ENCODE data around the gene PIANP.
A peak's percentile ranks its signal among the peaks of the same experiment; 100 is the strongest.

The PIANP gene

DNA sequence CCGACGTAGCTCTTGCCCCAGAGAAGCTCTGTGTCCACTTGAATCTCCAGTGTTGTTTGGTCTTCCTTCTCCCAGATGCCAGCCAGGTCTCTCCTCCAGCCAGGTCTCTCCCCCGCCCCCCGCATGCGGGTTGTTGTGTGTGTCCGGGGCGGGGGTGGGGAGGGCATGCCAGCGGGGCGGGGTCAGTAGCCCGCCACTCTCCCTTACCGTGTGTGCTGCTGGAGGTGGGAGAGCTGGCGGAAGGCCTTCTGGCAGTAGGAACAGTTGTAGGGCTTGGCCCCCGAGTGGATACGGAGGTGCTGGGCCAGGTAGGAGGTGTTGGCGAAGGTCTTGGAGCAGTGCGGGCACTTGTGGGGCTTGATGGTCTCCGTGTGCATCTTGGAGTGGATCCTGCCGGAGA, 28.5 kb downstream of the PIANP start:
- H3K36me3 Mint-ChIP-seq (ENCODE audit: low read depth) = peaks cover 98% of the 10 kb centered on the region
- no peak overlapping the region for H3K27ac Mint-ChIP-seq
- no peaks in the 10 kb centered on the region for H3K9me3 Mint-ChIP-seq
- no peaks in the 10 kb centered on the region for H3K27me3 Mint-ChIP-seq
- intact Hi-C loops (cut with micrococcal nuclease) = no loop called here
- H3K4me3 Mint-ChIP-seq = no peak overlapping the region
- H3K4me1 Mint-ChIP-seq (ENCODE audit: low read depth) = no peaks in the 10 kb centered on the region

DNA sequence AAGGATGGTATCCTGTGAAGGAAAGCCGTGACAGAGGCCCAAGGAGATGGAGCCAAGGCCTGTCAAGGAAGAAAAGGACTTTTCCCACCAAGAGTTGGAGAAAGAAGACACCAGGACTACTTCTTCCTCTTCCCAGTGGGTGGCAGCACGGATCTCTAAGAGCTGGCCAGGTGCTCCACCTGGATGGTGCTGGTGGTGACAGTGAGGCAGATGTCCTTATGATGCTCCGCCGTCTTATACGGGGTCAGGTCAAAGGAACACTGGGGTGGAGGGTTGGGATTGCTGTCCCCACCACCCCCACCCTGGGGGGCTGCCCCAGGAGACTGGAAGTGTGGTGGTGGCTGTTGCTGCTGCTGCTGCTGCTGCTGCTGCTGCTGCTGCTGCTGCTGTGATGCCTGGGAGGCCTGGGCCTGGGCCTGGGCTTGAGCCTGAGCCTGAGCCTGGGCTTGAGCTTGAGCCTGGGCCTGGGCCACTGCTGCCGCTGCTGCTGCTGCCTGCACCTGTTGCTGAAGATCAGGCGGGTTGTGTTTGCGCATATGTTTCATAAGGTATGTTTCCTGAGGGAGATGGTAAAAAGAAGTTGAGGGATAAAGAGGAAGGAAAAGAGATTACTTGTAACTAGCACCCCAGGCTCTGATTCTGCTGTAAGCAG, 32.9 kb downstream of the PIANP start:
- H3K27ac Mint-ChIP-seq = peak overlapping the region; percentile 58
- H3K27me3 Mint-ChIP-seq = no peaks in the 10 kb centered on the region
- intact Hi-C loops (cut with micrococcal nuclease) = no loop called here
- H3K36me3 Mint-ChIP-seq (ENCODE audit: low read depth) = peaks cover 76% of the 10 kb centered on the region
- no peaks in the 10 kb centered on the region for H3K9me3 Mint-ChIP-seq
- no peak overlapping the region for H3K4me3 Mint-ChIP-seq
- peaks cover 8% of the 10 kb centered on the region for H3K4me1 Mint-ChIP-seq (ENCODE audit: low read depth)

DNA sequence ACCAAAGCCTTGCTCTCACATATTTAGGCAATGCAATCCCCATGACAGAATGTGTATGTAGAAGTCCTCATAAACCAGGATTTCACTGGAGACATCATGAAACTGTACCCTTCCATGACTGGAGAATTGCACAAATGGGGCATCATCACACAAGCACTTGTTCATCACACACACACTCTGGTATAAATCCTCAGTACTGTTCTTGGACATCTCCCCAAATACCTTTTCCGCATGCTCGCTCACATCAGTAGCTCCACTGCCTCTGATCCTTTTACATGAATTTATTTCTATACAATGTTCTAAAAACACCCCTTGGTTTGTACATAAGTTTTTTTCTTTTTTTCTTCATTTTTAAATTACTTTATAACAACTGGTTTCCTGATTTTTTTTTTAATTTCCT, 34.4 kb downstream of the PIANP start:
- no peaks in the 10 kb centered on the region for H3K27me3 Mint-ChIP-seq
- peaks cover 63% of the 10 kb centered on the region for H3K36me3 Mint-ChIP-seq (ENCODE audit: low read depth)
- H3K9me3 Mint-ChIP-seq = no peaks in the 10 kb centered on the region
- peaks cover 17% of the 10 kb centered on the region for H3K4me1 Mint-ChIP-seq (ENCODE audit: low read depth)
- H3K4me3 Mint-ChIP-seq = no peak overlapping the region
- intact Hi-C loops (cut with micrococcal nuclease) = no loop called here
- no peak overlapping the region for H3K27ac Mint-ChIP-seq

DNA sequence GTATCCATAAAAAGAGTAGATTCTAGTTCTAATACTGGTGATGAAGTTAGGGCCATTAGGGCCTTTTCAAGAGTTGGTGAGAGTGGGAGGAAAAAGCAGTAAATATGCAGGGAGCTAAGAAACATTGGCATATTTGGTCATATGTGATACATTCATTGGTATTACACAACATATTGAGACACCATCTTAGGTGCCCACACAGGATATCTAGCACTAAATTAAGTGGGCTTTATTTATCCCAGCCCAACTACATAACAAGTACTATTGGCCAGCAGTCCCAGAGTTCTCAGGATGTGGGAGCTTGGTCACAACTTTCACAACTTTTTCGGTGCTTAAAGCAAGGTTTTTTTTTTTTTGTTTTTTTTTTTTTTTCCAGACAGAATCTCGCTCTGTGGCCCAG, 35.7 kb downstream of the PIANP start:
- no peak overlapping the region for H3K4me3 Mint-ChIP-seq
- no peaks in the 10 kb centered on the region for H3K9me3 Mint-ChIP-seq
- H3K4me1 Mint-ChIP-seq (ENCODE audit: low read depth) = peaks cover 17% of the 10 kb centered on the region
- intact Hi-C loops (cut with micrococcal nuclease) = loop anchor here (5.0 kb wide), 1 partner anchor 173 kb away; the partner anchor contains the start of genes MRPL51 and NCAPD2
- H3K27ac Mint-ChIP-seq = peak overlapping the region; percentile 88
- H3K36me3 Mint-ChIP-seq (ENCODE audit: low read depth) = peaks cover 53% of the 10 kb centered on the region
- H3K27me3 Mint-ChIP-seq = no peaks in the 10 kb centered on the region

DNA sequence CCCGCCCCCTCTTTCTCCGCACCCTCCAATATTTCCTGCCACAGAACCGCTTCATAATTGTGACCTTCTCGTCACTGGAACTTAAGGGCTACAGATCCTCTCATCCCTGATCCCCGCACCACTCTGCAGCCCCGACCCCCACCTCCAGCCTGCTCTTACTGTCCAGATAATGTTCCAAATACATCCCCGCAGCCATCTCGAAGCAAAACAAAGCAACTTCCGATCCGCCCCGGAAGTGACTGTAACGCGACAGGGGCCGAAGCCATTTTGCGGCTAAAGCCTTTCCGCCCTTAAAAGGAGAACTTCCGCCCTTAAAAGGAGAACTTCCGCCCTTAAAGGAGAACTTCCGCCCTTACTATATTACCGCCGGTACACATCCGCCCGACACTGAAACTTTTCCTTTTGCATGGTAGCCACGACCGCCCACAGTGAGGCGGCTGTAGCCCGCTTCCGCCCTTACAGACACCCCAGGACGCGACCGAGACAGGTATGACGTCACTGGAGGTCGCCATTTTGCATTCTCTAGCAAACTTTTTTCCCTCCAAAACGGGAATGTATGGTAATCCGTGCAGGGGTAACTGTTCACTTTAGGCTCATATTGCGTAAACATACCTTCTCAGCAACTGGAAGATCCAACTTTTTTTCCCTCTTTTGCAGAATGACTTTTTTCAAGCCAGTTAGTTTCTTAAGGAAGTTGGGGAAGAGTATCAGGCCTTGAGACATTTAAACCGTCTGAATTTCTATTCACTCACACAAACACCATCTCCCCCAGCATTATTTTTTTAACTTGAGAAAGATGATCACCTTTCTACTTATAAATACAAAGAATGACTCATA, 37.5 kb downstream of the PIANP start, which contains the start of gene ING4:
Gene ING4 (minus strand): TSS at position 214 of the 837 bp plus-strand sequence. CDS start 18 bp downstream, at position 196.
- H3K4me1 Mint-ChIP-seq (ENCODE audit: low read depth) = peaks cover 25% of the 10 kb centered on the region
- H3K4me3 Mint-ChIP-seq = peak within 1 kb of the TSS; percentile 90
- no peaks in the 10 kb centered on the region for H3K9me3 Mint-ChIP-seq
- no peaks in the 10 kb centered on the region for H3K27me3 Mint-ChIP-seq
- intact Hi-C loops (cut with micrococcal nuclease) = loop anchor here (1.0 to 5.0 kb wide), 4 partner anchors 18 to 189 kb away; partner anchors contain the start of genes MRPL51, NCAPD2, USP5 and ZNF384
- H3K36me3 Mint-ChIP-seq (ENCODE audit: low read depth) = peaks cover 53% of the 10 kb centered on the region
- peak within 1 kb of the TSS; percentile 88 for H3K27ac Mint-ChIP-seq

DNA sequence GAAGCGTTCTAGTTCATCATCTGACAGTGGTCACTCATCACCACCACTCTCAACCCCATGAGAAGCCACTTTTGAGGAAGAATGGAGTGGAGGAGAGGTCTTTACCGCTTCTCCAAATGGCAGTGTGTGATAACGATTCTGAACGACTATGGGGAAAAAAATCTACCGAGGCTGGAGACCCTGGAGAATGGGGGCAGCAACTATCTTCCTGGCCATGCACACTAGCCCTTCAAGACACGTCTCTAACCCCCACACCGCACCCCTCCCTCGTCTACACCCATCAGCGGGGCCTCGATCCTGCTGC, 38.1 kb downstream of the PIANP start:
- peaks cover 53% of the 10 kb centered on the region for H3K36me3 Mint-ChIP-seq (ENCODE audit: low read depth)
- H3K27me3 Mint-ChIP-seq = no peaks in the 10 kb centered on the region
- peaks cover 25% of the 10 kb centered on the region for H3K4me1 Mint-ChIP-seq (ENCODE audit: low read depth)

DNA sequence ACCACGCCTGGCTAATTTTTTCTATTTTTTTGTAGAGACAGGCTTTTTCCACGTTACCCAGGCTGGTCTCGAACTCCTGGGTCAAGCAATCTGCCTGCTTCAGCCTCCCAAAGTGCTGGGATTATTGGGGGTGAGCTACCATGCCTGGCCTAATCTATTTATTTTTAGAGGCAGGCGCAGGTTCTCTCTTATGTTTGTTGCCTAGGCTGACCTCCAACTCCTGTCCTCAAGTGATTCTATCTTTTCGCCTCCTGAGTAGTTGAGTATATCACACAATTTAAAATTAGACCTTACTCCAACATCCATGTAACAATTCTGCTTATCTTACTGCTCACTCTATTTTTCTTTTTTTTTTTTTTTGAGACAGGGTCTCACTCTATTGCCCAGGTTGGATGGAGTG, 46.6 kb downstream of the PIANP start:
- intact Hi-C loops (cut with micrococcal nuclease) = no loop called here
- Mint-ChIP-seq H3K4me1 (ENCODE audit: low read depth) (peaks cover 18% of the 10 kb centered on the region), H3K4me3 (no peak overlapping the region), H3K36me3 (ENCODE audit: low read depth) (peaks cover 94% of the 10 kb centered on the region), H3K27ac (no peak overlapping the region), H3K9me3 (no peaks in the 10 kb centered on the region), H3K27me3 (no peaks in the 10 kb centered on the region)

More for the DNA sequence above, 38.1 kb downstream of the PIANP start:
- Mint-ChIP-seq H3K4me3 (peak overlapping the region; percentile 90), H3K27ac (peak overlapping the region; percentile 88), H3K9me3 (no peaks in the 10 kb centered on the region)
- intact Hi-C loops (cut with micrococcal nuclease) = loop anchor here (2.0 to 5.0 kb wide), 2 partner anchors 18 to 170 kb away; partner anchors contain the start of genes MRPL51 and NCAPD2

DNA sequence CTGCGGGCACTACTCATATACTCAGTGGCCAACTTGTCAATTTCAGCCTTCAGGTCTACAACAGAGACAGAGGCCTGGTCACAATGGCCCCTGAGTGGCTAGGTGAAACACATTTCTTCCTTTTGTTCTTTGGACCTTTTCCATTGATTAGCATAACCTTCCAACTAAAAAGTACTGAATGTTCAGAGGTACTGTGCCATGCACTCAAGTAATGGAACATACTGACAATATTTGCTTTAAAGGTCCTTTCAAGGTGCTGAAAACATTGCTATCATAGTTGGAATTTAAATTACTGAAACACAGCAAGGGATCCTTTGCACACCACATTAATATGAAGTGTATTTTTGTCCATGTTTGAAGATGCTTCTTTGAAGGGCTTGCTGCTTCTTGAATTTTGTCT, 47.3 kb downstream of the PIANP start:
- Mint-ChIP-seq H3K4me3 (no peak overlapping the region), H3K9me3 (no peaks in the 10 kb centered on the region), H3K27me3 (no peaks in the 10 kb centered on the region), H3K36me3 (ENCODE audit: low read depth) (peaks cover 94% of the 10 kb centered on the region), H3K4me1 (ENCODE audit: low read depth) (peaks cover 12% of the 10 kb centered on the region), H3K27ac (no peak overlapping the region)
- intact Hi-C loops (cut with micrococcal nuclease) = no loop called here

DNA sequence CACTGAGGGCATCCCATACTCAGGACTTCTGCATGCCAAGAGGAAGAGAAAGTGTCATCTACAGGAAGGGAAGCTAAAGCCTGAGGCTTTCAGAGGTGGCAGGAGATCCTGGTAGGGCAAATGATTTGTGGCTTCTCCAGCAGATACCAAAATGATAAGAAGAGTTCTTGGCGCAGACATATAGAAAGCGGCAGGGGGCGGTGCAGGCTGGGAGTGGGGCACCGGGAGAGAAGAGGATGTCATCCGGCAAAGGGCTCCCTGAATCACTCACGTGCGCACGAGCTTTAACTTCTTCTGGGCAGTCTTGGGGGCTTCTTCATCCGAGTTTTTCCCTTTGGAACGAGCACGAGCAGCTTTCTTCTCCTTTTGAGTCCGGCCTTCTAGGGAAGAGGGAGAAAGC, 48.2 kb downstream of the PIANP start:
- H3K27ac Mint-ChIP-seq = peak overlapping the region; percentile 54
- intact Hi-C loops (cut with micrococcal nuclease) = no loop called here
- H3K4me3 Mint-ChIP-seq = no peak overlapping the region
- peaks cover 91% of the 10 kb centered on the region for H3K36me3 Mint-ChIP-seq (ENCODE audit: low read depth)
- no peaks in the 10 kb centered on the region for H3K9me3 Mint-ChIP-seq
- H3K27me3 Mint-ChIP-seq = no peaks in the 10 kb centered on the region
- peaks cover 16% of the 10 kb centered on the region for H3K4me1 Mint-ChIP-seq (ENCODE audit: low read depth)

DNA sequence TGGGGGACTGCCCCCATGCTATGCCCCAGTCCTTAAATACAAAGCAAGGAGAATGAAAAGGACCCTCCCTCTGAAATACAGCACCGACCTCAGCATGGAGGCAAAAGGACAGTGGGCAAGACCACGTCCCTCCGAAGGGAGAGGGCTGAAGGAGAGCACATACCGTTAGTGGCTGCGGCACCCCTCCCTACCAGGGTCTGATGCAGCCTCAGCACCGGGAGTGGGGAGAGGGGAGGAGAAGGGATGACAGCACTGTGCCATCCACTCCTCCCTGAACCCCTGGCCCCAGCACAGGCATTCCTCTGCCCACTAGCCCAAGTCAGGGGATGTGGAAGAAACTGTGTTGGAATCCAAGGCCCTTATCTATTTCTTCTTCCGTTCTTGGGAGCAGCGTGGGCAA, 49.8 kb downstream of the PIANP start:
- Mint-ChIP-seq H3K36me3 (ENCODE audit: low read depth) (peaks cover 86% of the 10 kb centered on the region), H3K4me1 (ENCODE audit: low read depth) (peaks cover 28% of the 10 kb centered on the region), H3K27ac (no peak overlapping the region), H3K4me3 (no peak overlapping the region), H3K27me3 (no peaks in the 10 kb centered on the region), H3K9me3 (no peaks in the 10 kb centered on the region)
- intact Hi-C loops (cut with micrococcal nuclease) = no loop called here

DNA sequence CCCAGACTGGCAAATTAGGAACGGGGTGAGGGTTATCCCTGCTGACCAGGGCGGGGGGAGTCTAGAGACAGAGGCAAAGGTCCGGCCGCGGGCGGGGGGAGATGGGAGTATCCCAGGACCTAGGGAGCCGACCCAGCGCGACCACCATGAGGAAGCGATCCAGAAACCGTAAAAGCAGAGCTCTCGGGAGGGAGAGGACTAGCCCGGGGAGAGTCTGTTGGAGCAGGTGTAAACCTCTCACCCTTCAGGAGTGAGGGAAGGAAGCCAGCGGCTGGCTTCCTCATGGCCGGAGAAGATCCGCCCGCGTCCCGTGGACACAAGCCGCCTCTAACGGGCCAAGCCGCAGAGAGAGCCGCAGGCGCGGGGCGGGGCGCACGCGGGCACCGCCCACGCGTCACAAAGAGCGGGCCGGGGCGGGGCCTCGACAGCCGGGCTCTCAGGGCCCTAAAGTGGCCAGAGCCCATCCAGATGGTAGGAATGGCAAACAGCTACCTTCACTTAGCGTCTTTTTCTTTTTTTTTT, 53.5 kb downstream of the PIANP start, which contains the start of gene ACRBP:
Gene ACRBP (minus strand): TSS at position 350 of the 522 bp plus-strand sequence. CDS start 66 bp downstream, at position 284.
- intact Hi-C loops (cut with micrococcal nuclease) = loop anchor here (5.0 kb wide), 1 partner anchor 40 kb away; the partner anchor contains the start of gene CHD4
- Mint-ChIP-seq H3K9me3 (no peaks in the 10 kb centered on the region), H3K27ac (peak within 1 kb of the TSS; percentile 98), H3K36me3 (ENCODE audit: low read depth) (peaks cover 53% of the 10 kb centered on the region), H3K4me1 (ENCODE audit: low read depth) (peaks cover 52% of the 10 kb centered on the region), H3K27me3 (no peaks in the 10 kb centered on the region), H3K4me3 (peak within 1 kb of the TSS; percentile 93)

DNA sequence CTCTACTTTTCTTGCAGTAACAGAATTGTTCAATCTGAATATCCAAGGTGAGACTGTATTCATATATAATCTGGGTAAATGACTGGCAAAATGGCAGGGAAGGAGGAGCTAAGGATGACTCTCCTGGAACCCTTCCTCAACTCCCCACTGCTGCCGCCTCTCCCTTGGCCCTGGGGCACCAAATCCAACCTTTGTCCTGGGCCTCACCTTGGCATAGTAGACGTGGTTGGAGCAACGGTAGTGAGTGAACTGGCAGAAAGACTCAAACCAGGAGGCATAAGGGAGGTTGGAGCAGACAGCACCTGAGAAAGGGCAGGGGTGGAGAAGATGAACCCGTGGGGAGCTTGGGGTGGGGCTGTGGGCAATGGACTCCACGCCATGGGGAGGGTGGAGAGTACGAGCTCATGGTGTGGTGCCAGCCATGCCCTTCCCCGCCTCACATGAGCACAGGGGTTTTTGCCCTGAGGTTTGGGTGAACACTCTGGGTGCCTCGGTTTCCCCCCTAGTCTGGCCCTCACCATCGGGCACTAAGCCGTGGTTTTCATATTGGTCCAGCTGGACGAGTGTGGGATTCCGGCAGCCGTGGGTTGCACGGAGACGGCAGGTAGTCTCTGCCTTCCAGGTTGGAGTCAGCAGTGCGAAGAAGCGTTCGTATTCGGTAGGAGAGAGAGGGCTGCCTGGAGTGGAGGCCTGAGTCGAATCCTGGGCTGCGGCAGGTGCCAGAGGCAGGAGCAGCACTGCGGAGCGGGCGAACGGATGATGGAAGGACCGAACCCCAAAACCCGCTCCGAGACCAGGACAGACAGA, 54.1 kb downstream of the PIANP start:
- Mint-ChIP-seq H3K4me1 (ENCODE audit: low read depth) (peaks cover 57% of the 10 kb centered on the region), H3K4me3 (peak overlapping the region; percentile 93), H3K27me3 (no peaks in the 10 kb centered on the region), H3K36me3 (ENCODE audit: low read depth) (peaks cover 46% of the 10 kb centered on the region), H3K9me3 (no peaks in the 10 kb centered on the region), H3K27ac (peak overlapping the region; percentile 98)
- intact Hi-C loops (cut with micrococcal nuclease) = loop anchor here (5.0 kb wide), 1 partner anchor 39 kb away; the partner anchor contains the start of gene CHD4

DNA sequence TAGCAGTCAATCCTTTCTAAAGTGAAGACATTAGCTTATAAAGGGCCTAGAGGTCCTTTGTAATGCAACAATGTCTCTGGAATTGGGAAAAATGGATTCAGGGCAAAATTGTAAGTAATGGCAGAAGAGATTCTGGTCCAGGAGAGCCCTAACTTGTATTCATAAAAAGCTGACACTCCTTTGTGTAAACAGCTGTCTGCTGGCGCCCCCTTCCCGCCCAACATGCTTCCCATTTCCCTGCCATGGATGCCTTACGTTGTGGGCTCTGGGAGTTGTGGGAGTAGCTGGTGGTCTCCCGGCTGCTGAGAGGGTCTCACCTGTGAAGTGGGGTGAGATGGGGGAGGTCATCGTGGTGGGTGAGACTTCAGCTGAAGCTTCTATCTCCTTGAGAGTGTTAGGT, 55.7 kb downstream of the PIANP start:
- H3K27me3 Mint-ChIP-seq = no peaks in the 10 kb centered on the region
- peaks cover 31% of the 10 kb centered on the region for H3K36me3 Mint-ChIP-seq (ENCODE audit: low read depth)
- peak overlapping the region; percentile 98 for H3K27ac Mint-ChIP-seq
- H3K9me3 Mint-ChIP-seq = no peaks in the 10 kb centered on the region
- intact Hi-C loops (cut with micrococcal nuclease) = loop anchor here (2.0 to 5.0 kb wide), 3 partner anchors 18 to 38 kb away; partner anchors contain the start of genes CHD4 and ING4
- peak overlapping the region; percentile 63 for H3K4me3 Mint-ChIP-seq
- H3K4me1 Mint-ChIP-seq (ENCODE audit: low read depth) = peaks cover 69% of the 10 kb centered on the region

Data from dendritic cell treated with granulocyte-macrophage colony-stimulating factor and Interleukin-4, amounts not matched to agents 40 ng/mL and 50 ng/mL, for 4 days (primary cell).